ENCODE measurements around the gene LAD1. TPM values are rescaled to one million over a fixed set of nuclear protein-coding genes. Genes with fewer than 3 reads are reported as not detected.

LAD1 gene
- total and polyA plus RNA-seq, 9 of the 15 experiments (the other 6 are each of a cell fraction or from before 2014, with no cell fraction given), result 0.31 TPM; not detected in 8

GRCh38 chr1:201447903-201448871 lies 49.1 kb upstream of the LAD1 start:
- DNase-seq (ENCODE audit: extremely low read depth in 1 of 4, low spot score in 3 of 4) (peak; percentile 86 to 94 (median 92)), ATAC-seq (peak; percentile 100), FAIRE-seq (peak; percentile 88)
- CTCF ChIA-PET (ENCODE audit: low intra/inter-chr PET ratio), result interaction anchor here (0.6 to 8.0 kb wide), 4 partner anchors 12 to 64 kb away, joined by 3 to 90 read pairs (median 24); no protein-coding TSS in a partner anchor
- no peaks in the 10 kb centered on the region for H3K9me3 ChIP-seq (replicated peaks; ENCODE audit: control insufficient read depth, insufficient read depth, low read depth, low read length)
- no peak overlapping the region for H3K27ac ChIP-seq (ENCODE audit: extremely low read depth, low read depth, low read length)
- peaks cover 0 to 11% of the 10 kb centered on the region in 2 experiments; a peak in 3 of 5 replicates for H3K4me1 ChIP-seq (replicated peaks in 1 of 2; ENCODE audit: control insufficient read depth in 2 of 2, insufficient read depth in 2 of 2, low read length in 2 of 2)
- H3K9me1 ChIP-seq (ENCODE audit: control insufficient read depth, insufficient read depth, low read length), result no peaks in the 10 kb centered on the region
- no peak overlapping the region for H3K9ac ChIP-seq (ENCODE audit: insufficient read depth in 1 of 2, low read depth in 2 of 2, low read length in 2 of 2)
- H3K27me3 ChIP-seq (ENCODE audit: control insufficient read depth in 2 of 2, insufficient read depth in 2 of 2, low read length in 2 of 2), result peaks cover 8 to 20% of the 10 kb centered on the region in 2 experiments
- intact Hi-C loops (cut with micrococcal nuclease), result loop anchor here (1.0 to 10.0 kb wide), 3 partner anchors 32 to 347 kb away; no protein-coding TSS in a partner anchor
- in situ Hi-C loops (cut with MboI), result loop anchor here (5.0 kb wide), 1 partner anchor 64 kb away; no protein-coding TSS in a partner anchor
- no peaks in the 10 kb centered on the region for H4K20me1 ChIP-seq (replicated peaks; ENCODE audit: control insufficient read depth, insufficient read depth, low read length)
- no peaks in the 10 kb centered on the region for H3K36me3 ChIP-seq (ENCODE audit: control insufficient read depth, insufficient read depth, low read length)
- H3K4me2 ChIP-seq (ENCODE audit: insufficient read depth, low read length), result no peak overlapping the region
- POLR2A ChIA-PET, result interaction anchor here (0.7 to 2.3 kb wide), 10 partner anchors 9 to 304 kb away, joined by 3 to 4 read pairs (median 4); no protein-coding TSS in a partner anchor
- H3K79me2 ChIP-seq (ENCODE audit: control insufficient read depth, insufficient read depth, low read length), result no peaks in the 10 kb centered on the region
- BruUV-seq (replicated peaks), result no TSS peak
- 17% methylated on average over 20 of the region's 20 CpGs for WGBS (ENCODE audit: insufficient coverage, low coverage, missing lambda C conversion rate)
- H2AFZ ChIP-seq (ENCODE audit: low read depth, low read length), result peak overlapping the region; percentile 54; the same call in 1 of the 2 replicates
- no peak overlapping the region for H3K4me3 ChIP-seq
- no peak for TF ChIP-seq NFE2 (IDR thresholded peaks at IDR 0.05; ENCODE audit: low read depth)
- 0 out of 4 replicates have a peak, but pooled peaks of 1 of the 2 experiments have one; percentile 58 for TF ChIP-seq SRF (CRISPR knock-in tag; IDR thresholded peaks at IDR 0.05)
- no peak for TF ChIP-seq ZBTB40 (IDR thresholded peaks at IDR 0.05)
- TF ChIP-seq ZBTB40 (CRISPR knock-in tag; IDR thresholded peaks at IDR 0.05), result no peak
- no peak for TF ChIP-seq ARNT (IDR thresholded peaks at IDR 0.05)
- peak; percentile 93 for TF ChIP-seq ETV1 (tag; conservative IDR thresholded peaks at IDR 0.05; ENCODE audit: low read depth)
- TF ChIP-seq TEAD1 (CRISPR knock-in tag; IDR thresholded peaks at IDR 0.05), result peak in 1 of 2 experiments; percentile 62; a peak in 1 of 4 replicates
- no peak for TF ChIP-seq NFYB (IDR thresholded peaks at IDR 0.05; ENCODE audit: extremely low read depth, insufficient read length)
- no peak for TF ChIP-seq GTF2B (IDR thresholded peaks at IDR 0.05; ENCODE audit: extremely low read depth, insufficient read length)

Data from K562 (cell line).